GM19372 (cell line): Measurements from ENCODE around the gene LRG1.
"Not testable (repeated sequence)": the region's sequence is repeated elsewhere in the genome, so short reads cannot be mapped to it uniquely, and the experiment has no call there.

Experiments used
- ATAC-seq: cut with Tn5 transposase; IDR thresholded peaks from one replicate; pipeline ENCODE4 v1.9.1; 2021; ENCODE audit warnings: mild to moderate bottlenecking, low read depth, moderate library complexity; ENCODE audit not compliant: unreplicated experiment

The LRG1 gene

DNA sequence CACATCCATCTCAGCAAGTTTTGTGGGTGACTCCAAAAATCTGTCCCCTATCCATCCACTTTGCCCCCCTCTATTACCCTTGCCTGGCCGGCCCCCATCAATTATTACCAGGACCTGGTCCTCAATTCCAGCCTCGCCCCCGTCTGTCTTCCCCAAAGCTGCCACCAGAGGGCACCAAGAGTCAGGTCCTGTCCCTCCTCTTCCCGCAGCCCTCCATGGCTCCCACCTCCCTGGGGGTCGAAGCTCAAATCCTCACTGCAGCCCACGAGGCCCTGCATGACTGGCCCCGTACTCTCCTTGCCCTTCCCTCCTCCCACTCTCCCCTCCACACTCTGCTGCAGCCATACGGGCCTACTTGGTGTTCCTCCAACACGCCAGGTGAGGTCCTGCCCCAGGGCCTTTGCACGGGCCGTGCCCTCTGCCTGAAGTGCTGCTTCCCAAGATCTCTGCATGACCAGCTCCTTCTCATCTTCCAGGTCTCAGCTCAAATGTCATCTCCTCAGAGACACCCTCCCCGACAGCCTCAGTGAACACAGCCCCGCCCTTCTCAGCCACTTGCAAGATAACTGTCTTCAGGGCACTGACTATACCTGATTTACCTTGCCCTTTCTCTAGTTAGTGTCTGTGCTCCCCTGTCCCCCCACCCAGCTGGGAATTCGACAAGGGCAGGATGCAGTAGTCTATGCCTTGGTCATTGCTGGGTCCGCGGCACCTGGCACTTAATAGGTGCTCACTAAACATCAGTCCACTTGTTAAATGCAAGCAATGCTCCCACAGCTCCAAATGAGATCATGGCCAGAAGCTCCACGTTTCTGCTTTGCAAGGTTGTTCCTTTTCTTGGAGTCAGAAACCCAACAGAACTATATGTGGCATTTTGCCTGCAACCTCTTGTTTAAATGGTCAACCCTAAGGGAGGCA, 36.4 kb upstream of the LRG1 start:
- ATAC-seq = no peak

DNA sequence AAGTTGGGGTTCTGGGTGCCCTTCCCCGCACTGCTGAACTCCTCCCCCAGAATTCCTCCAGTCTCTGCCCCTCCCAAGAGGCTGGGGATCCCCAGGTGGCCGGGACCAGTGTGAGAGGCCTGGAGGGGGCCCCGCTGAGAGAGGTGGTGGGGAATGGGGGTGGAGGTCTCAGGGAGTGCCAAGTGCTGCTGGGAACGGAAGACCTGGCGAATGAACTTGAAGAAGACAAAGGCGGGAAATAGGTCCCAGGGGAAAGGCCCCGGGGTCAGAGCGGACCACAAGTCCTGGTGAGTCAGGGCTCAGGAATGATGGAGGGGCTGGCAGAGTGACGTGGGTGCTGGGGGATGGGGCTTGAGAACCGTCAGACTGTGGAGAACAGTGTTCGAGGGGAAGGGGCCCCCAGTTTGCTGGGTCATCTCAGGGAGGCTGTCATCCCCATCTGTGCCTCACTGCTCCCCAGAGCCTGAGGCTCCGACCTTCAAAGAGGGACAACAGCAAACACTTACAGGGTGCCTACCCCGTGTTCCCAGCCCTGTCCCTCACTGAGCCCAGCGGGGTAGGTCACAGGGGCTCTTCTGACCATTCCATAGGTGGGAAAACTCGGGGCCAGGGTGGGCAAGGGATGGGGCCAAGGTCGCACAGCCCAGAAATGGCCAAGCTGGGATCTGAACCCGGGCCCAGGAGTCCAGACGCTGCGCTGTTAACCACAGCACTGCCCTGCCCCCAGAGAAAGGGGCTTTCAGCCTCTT, 35.6 kb upstream of the LRG1 start:
- ATAC-seq = no peak

- no peak for ATAC-seq
Observed at GRCh38 chr19:4573682-4574081, 33.8 kb upstream of the LRG1 start.

DNA sequence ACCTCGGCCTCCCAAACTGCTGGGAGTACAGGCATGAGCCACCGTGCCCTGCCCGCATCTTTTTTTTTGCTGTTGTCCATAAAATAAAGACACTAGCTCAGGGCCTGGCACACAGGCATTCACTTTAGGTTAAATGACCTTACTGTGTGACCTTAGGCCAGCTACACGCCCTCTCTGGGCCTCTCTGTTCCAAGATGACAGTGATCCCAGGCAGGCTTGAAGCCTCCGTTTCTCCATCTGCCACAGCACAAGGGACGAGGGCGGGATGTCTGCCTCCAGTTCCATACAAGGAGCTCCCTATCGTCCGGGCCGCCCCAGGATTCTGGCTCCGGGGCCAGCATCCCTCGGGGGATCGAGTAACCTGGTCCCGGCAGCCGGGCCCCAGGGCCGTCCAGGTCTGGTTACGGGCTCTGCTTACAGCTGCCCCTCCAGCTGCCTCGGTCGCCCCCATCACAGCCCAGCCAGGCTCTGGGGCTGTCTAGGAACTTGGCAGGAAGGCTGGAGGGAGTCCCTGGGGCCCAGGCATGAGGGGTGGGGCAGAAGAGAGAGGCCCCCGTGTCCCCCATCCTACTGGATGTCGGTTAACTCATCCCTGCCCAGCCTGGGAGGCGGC, 31.6 kb upstream of the LRG1 start:
- no peak for ATAC-seq

GRCh38 chr19:4570916-4571304, 31.1 kb upstream of the LRG1 start:
- no peak for ATAC-seq

DNA sequence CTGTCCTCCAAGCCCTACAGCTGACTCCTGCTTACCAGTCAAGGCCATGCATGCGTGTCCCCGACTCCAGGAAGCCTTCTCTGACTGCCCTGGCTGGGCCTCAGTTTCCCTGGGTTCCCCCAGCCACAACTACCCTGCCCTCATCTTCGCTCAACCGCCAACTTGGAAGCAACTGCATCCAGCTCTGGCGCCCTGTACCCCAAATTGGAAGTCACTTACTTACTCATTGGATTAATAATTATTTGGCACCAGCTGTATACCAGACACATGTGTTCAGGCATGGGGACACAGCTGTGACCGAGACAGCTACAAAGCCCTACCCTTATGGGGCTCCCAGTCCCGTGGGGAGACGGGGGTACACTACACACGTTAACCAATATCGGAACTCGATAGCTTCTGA, 30.6 kb upstream of the LRG1 start:
- no peak for ATAC-seq

- no peak for ATAC-seq
Observed at GRCh38 chr19:4568886-4569285, 29.1 kb upstream of the LRG1 start.

DNA sequence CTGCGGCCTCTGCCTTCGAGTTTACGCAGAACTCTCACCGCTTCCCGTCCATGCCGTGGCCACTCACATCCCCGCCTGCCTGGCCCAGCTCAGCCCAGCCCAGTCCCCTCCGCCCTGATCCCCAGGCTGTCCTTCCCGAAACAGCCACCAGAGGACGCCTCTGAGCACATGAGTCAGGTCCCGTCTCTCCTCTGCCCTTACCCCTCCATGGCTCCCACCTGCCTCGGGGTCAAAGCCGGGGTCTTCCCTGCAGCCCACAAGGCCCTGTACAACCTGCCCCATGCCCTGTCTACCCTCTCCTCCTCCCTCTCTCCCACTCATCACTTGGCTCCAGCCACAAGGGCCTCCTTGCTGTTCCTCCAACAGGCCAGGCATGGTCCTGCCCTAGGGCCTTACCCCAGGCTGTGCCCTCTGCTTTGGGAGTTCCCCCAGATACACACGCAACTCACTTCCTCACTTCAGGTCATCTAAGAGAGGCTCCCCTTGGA, 27.8 kb upstream of the LRG1 start:
- no peak for ATAC-seq

DNA sequence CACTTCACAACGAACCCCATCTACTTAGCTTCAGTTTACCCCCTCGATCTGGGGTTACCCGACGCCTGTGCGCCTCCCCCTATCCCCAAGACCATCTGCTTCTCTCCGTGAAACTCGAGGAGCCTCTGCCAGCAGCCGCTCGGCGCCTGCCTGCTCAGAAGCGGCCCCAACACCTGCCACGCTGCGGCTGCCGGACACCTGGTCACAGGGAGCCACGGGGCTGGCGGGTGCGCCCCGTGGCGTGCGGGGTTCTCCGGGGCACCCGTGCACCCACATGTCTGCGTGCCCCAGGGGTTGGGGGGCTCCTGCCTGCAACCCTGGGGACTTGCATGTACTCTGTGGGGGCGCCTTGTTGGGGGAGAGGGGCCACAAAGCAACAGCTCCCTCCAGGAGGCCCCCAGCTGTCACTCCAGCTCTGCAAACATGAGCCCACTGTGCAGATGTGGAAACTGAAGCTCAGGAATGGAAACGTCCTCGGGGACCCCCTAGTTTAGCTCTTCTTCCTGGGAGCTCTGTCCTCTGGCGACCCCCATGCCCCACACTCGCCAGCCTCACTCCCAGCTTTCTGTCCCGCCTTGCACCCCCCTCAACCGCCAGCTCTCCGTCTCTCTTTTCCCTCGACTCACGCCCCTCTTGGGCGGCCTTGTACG, 26.7 kb upstream of the LRG1 start:
- ATAC-seq = no peak

DNA sequence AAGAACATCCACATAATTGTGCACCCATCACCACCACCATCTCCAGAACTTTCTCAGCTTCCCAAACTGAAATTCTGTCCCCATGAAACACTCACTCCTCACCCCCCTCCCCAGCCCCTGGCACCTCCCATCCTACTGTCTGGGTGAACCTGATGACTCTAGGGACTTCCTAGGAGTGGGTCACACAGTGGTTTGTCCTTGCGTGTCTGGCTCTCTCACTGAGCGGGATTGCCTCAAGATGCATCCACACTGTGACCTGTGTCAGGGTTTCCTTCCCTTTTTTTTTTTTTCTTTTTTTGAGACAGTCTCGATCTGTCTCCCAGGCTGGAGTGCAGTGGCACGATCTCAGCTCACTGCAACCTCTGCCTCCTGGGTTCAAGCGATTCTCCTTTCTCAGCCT, 23.7 kb upstream of the LRG1 start:
- not testable (repeated sequence) for ATAC-seq

- ATAC-seq = not testable (repeated sequence)
Observed at GRCh38 chr19:4562085-4562484, 22.2 kb upstream of the LRG1 start.

GRCh38 chr19:4559569-4559968, 19.7 kb upstream of the LRG1 start, which contains the start of gene SEMA6B:
TSS of gene SEMA6B (minus strand) at chr19:4559684. CDS start at chr19:4558457, 1,227 bp downstream.
- ATAC-seq = no peak

DNA sequence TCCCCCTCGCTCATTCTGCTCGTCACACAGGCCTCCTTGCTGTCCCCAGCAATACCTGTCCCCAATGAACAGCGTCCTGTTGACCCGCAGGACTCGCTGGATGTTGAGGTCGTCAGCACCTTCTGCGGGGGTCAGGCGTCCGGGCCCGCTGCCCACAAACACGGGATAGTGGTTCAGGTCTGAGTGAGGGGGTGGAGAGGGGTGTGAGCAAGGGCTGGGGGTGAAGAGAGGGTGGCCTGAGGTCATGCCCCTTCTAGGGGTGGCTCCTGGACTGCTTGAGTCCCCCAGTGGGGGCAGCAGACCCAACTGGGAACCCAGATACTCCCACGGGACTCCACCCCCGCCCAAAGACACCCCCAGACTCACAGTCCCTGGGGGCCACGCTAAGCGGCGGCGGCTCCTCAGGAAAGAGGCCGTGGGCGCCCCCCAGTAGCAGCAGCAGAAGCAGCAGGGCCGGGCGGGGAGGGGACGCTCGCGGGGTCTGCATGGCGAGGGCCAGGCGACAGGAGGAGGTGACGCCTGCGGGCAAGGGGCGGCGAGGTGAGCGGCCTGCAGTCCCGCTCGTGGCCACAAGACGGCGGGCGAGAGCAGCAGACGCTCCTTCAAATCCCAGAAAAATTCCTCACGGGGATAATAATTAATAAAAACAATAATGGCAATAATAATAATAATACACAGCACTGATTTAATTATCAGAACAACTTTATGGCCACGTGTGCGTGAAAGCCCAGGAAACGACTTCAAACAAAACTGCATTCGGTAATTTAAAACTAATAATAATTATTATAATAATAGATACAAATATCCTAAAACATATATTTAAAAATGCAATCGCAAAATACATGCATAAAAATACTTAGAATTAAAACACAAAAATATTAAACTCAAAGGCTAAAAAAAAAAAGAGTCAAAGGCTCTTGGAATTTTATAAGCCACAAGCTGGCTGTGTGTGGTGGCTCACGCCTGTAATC, 18.4 kb upstream of the LRG1 start:
- ATAC-seq = no peak

- ATAC-seq = no peak
Observed at GRCh38 chr19:4557144-4557970, 17.5 kb upstream of the LRG1 start.

GRCh38 chr19:4556597-4557127, 16.8 kb upstream of the LRG1 start:
- no peak for ATAC-seq

GRCh38 chr19:4555657-4556561, 16.1 kb upstream of the LRG1 start:
- ATAC-seq = no peak

GRCh38 chr19:4554717-4555116, 14.9 kb upstream of the LRG1 start:
- ATAC-seq = no peak
